Activated naive CD8-positive, alpha-beta T cell treated with anti-CD3 and anti-CD28 coated beads, Interleukin-2, amount 50 U/mL, for 24 hours (primary cell): ENCODE results near the gene CTPS1.
A peak's percentile ranks its signal among the peaks of the same experiment; 100 is the strongest.

Source experiments
- ATAC-seq: fragments of 150-1000 bp; cut with Tn5 transposase; one replicate; pipeline ENCODE4 v1.10.0; 2021
- DNase-seq: peaks from one replicate; pipeline ENCODE4 v3.0.0; 2021
- H3K27ac Mint-ChIP-seq: one replicate; pipeline ENCODE4 v1.8.0; 2021; ENCODE audit warnings: mild to moderate bottlenecking, mixed read lengths
- H3K27me3 Mint-ChIP-seq: one replicate; pipeline ENCODE4 v1.8.0; 2021; ENCODE audit warnings: mixed read lengths
- H3K36me3 Mint-ChIP-seq: one replicate; pipeline ENCODE4 v1.8.0; 2021; ENCODE audit warnings: low read depth, mixed read lengths
- H3K4me1 Mint-ChIP-seq: one replicate; pipeline ENCODE4 v1.8.0; 2021; ENCODE audit warnings: mixed read lengths
- H3K4me3 Mint-ChIP-seq: one replicate; pipeline ENCODE4 v1.8.0; 2021; ENCODE audit warnings: mild to moderate bottlenecking, moderate library complexity, mixed read lengths
- H3K9me3 Mint-ChIP-seq: one replicate; pipeline ENCODE4 v1.8.0; 2021; ENCODE audit warnings: mixed read lengths

Gene CTPS1

GRCh38 chr1:40980068-40980452, 564 bp downstream of the CTPS1 start:
- no peak for DNase-seq
- Mint-ChIP-seq H3K27me3 (no peaks in the 10 kb centered on the region), H3K4me3 (peak overlapping the region; percentile 98), H3K27ac (peak overlapping the region; percentile 99), H3K36me3 (peaks cover 47% of the 10 kb centered on the region), H3K4me1 (peaks cover 67% of the 10 kb centered on the region), H3K9me3 (no peaks in the 10 kb centered on the region)
- ATAC-seq: peak; percentile 6

GRCh38 chr1:40980453-40981121, 1.1 kb downstream of the CTPS1 start:
- Mint-ChIP-seq H3K36me3 (peaks cover 52% of the 10 kb centered on the region), H3K9me3 (no peaks in the 10 kb centered on the region), H3K27me3 (no peaks in the 10 kb centered on the region), H3K4me1 (peaks cover 68% of the 10 kb centered on the region), H3K27ac (peak overlapping the region; percentile 99), H3K4me3 (peak overlapping the region; percentile 98)
- ATAC-seq (peak; percentile 17), DNase-seq (peak; percentile 47)

DNA sequence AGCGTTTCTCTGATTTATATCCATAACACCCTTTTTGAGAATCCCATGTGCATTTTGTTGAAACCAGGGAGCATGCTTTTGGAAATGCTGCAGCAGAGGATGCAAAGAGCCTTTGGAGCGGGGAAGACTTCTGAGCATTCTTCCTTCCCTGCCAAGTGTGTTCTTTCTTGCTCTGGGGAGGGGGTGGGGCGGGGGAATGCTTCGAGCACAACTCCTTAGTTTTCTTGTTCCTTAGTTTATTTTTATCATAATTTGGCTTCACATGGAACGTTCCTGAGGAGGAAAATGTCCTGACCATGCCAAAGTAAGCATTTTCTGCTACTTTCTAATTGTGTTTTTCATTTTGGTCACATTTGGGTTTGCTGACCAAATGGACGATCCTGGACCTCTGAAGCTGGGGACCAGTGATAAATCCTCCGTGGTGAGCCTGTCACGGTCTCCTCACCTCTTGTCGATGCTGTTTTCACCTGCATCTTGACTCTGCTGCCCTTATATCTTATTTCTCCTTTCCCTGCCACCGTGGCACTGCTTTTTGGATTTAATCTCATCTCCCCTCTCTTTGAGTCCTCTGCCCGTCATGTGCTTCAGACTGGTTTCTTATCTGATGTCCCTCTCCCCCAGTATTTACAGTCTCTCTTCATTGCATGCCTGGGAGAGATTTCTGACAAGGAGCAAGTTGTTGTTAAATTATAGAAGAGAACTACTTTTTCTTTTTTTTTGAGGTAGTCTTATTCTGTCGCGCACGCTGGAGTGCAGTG, 2.4 kb downstream of the CTPS1 start:
- ATAC-seq (no peak), DNase-seq (no peak)
- Mint-ChIP-seq H3K4me3 (peak overlapping the region; percentile 98), H3K4me1 (peaks cover 70% of the 10 kb centered on the region), H3K9me3 (no peaks in the 10 kb centered on the region), H3K27ac (peak overlapping the region; percentile 99), H3K27me3 (no peaks in the 10 kb centered on the region), H3K36me3 (peaks cover 65% of the 10 kb centered on the region)

GRCh38 chr1:40982721-40983120, 3.2 kb downstream of the CTPS1 start:
- Mint-ChIP-seq H3K4me1 (peaks cover 75% of the 10 kb centered on the region), H3K4me3 (peak overlapping the region; percentile 98), H3K36me3 (peaks cover 72% of the 10 kb centered on the region), H3K9me3 (no peaks in the 10 kb centered on the region), H3K27me3 (no peaks in the 10 kb centered on the region), H3K27ac (peak overlapping the region; percentile 97)
- ATAC-seq (no peak), DNase-seq (no peak)

DNA sequence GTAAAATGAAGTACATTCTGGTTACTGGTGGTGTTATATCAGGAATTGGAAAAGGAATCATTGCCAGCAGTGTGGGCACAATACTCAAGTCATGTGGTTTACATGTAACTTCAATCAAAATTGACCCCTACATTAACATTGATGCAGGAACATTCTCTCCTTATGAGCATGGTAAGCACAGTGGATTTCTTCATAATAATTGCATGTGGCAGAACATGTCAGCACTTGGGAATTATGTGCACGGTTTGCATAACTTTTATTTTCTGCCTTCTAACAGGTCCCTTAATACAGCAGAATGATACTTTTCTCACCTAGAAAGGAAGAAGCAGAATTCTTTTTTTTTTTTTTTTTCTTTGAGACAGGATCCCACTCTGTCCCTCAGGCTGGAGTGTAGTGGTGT, 3.8 kb downstream of the CTPS1 start:
- peaks cover 78% of the 10 kb centered on the region for H3K36me3 Mint-ChIP-seq
- H3K27ac Mint-ChIP-seq: peak overlapping the region; percentile 97
- no peak for ATAC-seq
- no peaks in the 10 kb centered on the region for H3K9me3 Mint-ChIP-seq
- H3K27me3 Mint-ChIP-seq: no peaks in the 10 kb centered on the region
- peaks cover 79% of the 10 kb centered on the region for H3K4me1 Mint-ChIP-seq
- H3K4me3 Mint-ChIP-seq: peak overlapping the region; percentile 98
- DNase-seq: no peak

DNA sequence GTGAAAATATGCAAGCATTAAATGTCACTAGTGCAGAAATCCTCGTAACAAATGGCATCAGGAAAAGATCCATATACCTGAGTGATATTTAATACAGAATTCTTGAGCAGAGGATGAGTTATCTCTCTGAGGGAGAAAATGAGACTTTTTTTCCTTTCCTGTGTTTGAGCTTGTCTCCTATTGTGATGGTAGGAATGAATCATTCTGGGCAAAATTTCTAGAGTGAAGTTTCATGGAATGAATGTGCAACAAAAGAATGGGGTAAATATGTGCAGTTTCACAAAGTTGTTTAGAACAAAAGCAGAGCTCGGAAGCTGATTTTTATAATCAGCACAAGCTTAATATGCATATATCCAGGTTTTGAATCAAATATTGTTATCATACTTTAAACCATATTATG, 4.6 kb downstream of the CTPS1 start:
- Mint-ChIP-seq H3K36me3 (peaks cover 83% of the 10 kb centered on the region), H3K4me3 (peak overlapping the region; percentile 98), H3K27me3 (no peaks in the 10 kb centered on the region), H3K4me1 (peaks cover 75% of the 10 kb centered on the region), H3K27ac (peak overlapping the region; percentile 97), H3K9me3 (no peaks in the 10 kb centered on the region)
- DNase-seq (no peak), ATAC-seq (peak; percentile 10)

DNA sequence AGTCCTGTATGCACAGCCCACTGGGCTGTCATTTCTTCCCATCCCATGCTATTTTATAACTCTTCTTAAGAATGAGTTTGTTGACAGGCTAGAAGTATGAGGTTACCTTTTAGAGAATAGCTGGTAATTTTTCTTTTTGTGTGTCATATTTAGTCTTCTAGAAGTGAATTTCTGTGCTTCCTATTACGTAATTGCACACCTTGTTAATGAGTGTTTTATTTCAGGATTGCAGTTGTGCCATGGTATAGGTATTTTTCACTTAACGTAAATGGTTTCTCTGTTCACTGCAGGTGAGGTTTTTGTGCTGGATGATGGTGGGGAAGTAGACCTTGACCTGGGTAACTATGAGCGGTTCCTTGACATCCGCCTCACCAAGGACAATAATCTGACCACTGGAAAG, 5.0 kb downstream of the CTPS1 start:
- H3K27ac Mint-ChIP-seq: peak overlapping the region; percentile 97
- ATAC-seq: no peak
- DNase-seq: no peak
- peaks cover 74% of the 10 kb centered on the region for H3K4me1 Mint-ChIP-seq
- H3K4me3 Mint-ChIP-seq: peak overlapping the region; percentile 98
- no peaks in the 10 kb centered on the region for H3K27me3 Mint-ChIP-seq
- H3K9me3 Mint-ChIP-seq: no peaks in the 10 kb centered on the region
- peaks cover 87% of the 10 kb centered on the region for H3K36me3 Mint-ChIP-seq

- peaks cover 76% of the 10 kb centered on the region for H3K4me1 Mint-ChIP-seq
- H3K4me3 Mint-ChIP-seq: peak overlapping the region; percentile 3
- no peak for DNase-seq
- H3K27ac Mint-ChIP-seq: peak overlapping the region; percentile 97
- H3K27me3 Mint-ChIP-seq: no peaks in the 10 kb centered on the region
- ATAC-seq: no peak
- peaks cover 93% of the 10 kb centered on the region for H3K36me3 Mint-ChIP-seq
- no peaks in the 10 kb centered on the region for H3K9me3 Mint-ChIP-seq
These were observed 5.7 kb downstream of the CTPS1 start for GRCh38 chr1:40985161-40985560.

DNA sequence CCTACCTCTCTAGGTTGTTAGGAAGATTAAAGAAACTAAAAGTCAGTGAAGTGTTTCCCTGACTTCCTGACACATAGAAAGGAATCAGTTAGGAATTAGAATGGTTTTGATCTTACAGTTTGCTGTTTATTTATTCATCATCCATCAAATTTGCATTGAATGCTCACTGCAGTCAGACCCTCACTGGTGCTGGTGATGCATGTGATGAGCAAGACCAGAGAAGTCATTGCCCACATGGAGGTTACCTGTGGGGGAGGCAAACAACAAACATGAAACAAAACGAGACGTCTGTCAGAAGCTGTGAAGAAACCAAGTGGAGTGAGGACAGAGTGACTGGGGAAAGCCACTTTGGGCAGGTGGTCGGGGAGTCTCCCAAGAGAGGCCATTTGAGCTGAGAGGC, 6.4 kb downstream of the CTPS1 start:
- no peak for ATAC-seq
- peak overlapping the region; percentile 97 for H3K27ac Mint-ChIP-seq
- H3K27me3 Mint-ChIP-seq: no peaks in the 10 kb centered on the region
- DNase-seq: no peak
- H3K4me3 Mint-ChIP-seq: peak overlapping the region; percentile 3
- H3K4me1 Mint-ChIP-seq: peaks cover 73% of the 10 kb centered on the region
- H3K36me3 Mint-ChIP-seq: peaks cover 93% of the 10 kb centered on the region
- H3K9me3 Mint-ChIP-seq: no peaks in the 10 kb centered on the region

DNA sequence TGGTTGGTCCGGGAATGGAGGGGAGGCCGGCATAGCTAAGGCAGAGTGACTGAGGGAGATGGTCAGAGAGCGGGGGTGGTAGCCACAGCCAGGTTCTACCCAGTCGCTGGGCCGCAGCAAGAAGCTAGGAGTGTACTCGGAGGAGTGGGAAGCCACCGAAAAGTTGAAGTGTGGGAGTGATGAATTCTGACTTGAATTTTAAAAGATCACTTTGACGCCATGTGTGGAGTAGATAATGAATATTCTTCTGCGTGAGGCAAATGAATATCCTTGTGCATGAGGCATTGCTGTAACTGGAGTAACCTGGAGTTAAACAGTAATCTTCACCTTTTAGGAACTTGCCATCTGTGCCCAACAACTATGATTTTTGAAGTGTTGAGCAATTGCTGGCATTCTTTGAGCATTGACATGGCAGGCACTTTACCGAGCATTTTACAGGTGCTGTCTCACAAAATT, 6.9 kb downstream of the CTPS1 start:
- Mint-ChIP-seq H3K27me3 (no peaks in the 10 kb centered on the region), H3K27ac (peak overlapping the region; percentile 97), H3K36me3 (peaks cover 93% of the 10 kb centered on the region), H3K9me3 (no peaks in the 10 kb centered on the region), H3K4me3 (no peak overlapping the region), H3K4me1 (peaks cover 68% of the 10 kb centered on the region)
- no peak for DNase-seq
- no peak for ATAC-seq

- no peak for DNase-seq
- H3K27ac Mint-ChIP-seq: peak overlapping the region; percentile 48
- H3K27me3 Mint-ChIP-seq: no peaks in the 10 kb centered on the region
These were observed 7.5 kb downstream of the CTPS1 start for GRCh38 chr1:40986956-40987355.

GRCh38 chr1:40987439-40988276, 8.2 kb downstream of the CTPS1 start:
- ATAC-seq: no peak
- Mint-ChIP-seq H3K27me3 (no peaks in the 10 kb centered on the region), H3K4me3 (no peak overlapping the region), H3K4me1 (peaks cover 56% of the 10 kb centered on the region), H3K27ac (peak overlapping the region; percentile 48), H3K9me3 (no peaks in the 10 kb centered on the region), H3K36me3 (peaks cover 93% of the 10 kb centered on the region)
- DNase-seq: no peak

More at GRCh38 chr1:40986956-40987355, 7.5 kb downstream of the CTPS1 start:
- Mint-ChIP-seq H3K36me3 (peaks cover 95% of the 10 kb centered on the region), H3K9me3 (no peaks in the 10 kb centered on the region), H3K4me1 (peaks cover 63% of the 10 kb centered on the region), H3K4me3 (no peak overlapping the region)
- no peak for ATAC-seq

GRCh38 chr1:40988280-40988679, 8.8 kb downstream of the CTPS1 start:
- H3K27ac Mint-ChIP-seq: no peak overlapping the region
- DNase-seq: no peak
- no peaks in the 10 kb centered on the region for H3K27me3 Mint-ChIP-seq
- H3K36me3 Mint-ChIP-seq: peaks cover 88% of the 10 kb centered on the region
- peaks cover 50% of the 10 kb centered on the region for H3K4me1 Mint-ChIP-seq
- no peak for ATAC-seq
- H3K9me3 Mint-ChIP-seq: no peaks in the 10 kb centered on the region
- H3K4me3 Mint-ChIP-seq: no peak overlapping the region

- Mint-ChIP-seq H3K4me1 (peaks cover 42% of the 10 kb centered on the region), H3K27ac (no peak overlapping the region)
These were observed 9.6 kb downstream of the CTPS1 start for GRCh38 chr1:40989066-40989465.

More at GRCh38 chr1:40989066-40989465, 9.6 kb downstream of the CTPS1 start:
- ATAC-seq (no peak), DNase-seq (no peak)
- H3K4me3 Mint-ChIP-seq: no peak overlapping the region
- no peaks in the 10 kb centered on the region for H3K27me3 Mint-ChIP-seq
- H3K9me3 Mint-ChIP-seq: no peaks in the 10 kb centered on the region
- H3K36me3 Mint-ChIP-seq: peaks cover 90% of the 10 kb centered on the region
